Breast epithelium (tissue), 4 donors: ENCODE measurements around the gene MARCKSL1. TPM values are rescaled to one million over a fixed set of nuclear protein-coding genes. Genes with fewer than 3 reads are reported as not detected.
"Not testable (repeated sequence)": the region's sequence is repeated elsewhere in the genome, so short reads cannot be mapped to it uniquely, and the experiment has no call there.

Experiments used
- DNase-seq, 2 donors: peaks; one replicate each; pipeline ENCODE4 v3.0.0-alpha.2; 2019; ENCODE audit warnings: low spot score in 2 of 2
- H3K27ac ChIP-seq, 2 donors: fragments of 200-600 bp; sonication (generic) in 1 of 2; one replicate each; pipeline ENCODE4 v1.5.1; 2016 to 2019; ENCODE audit warnings: mild to moderate bottlenecking in 1 of 2
- H3K27me3 ChIP-seq, 2 donors: fragments of 200-600 bp; sonication (generic) in 1 of 2; one replicate each; pipeline versions ENCODE4 v1.5.1 to v1.6.0; 2017 to 2019; ENCODE audit warnings: control low read depth in 1 of 2, mild to moderate bottlenecking in 1 of 2
- H3K36me3 ChIP-seq: fragments of 200-600 bp; one replicate; pipeline ENCODE4 v1.5.1; 2019
- H3K4me1 ChIP-seq, 2 donors: fragments of 200-600 bp; sonication (generic); one replicate each; pipeline ENCODE4 v1.5.1; 2016 to 2019; ENCODE audit warnings: control low read depth in 1 of 2
- H3K4me3 ChIP-seq, 3 donors: fragments of 200-600 bp; sonication (generic); 1 replicate in 2 of 3; 2 replicates in 1 of 3; pipeline ENCODE4 v1.5.1; 2016 to 2019; ENCODE audit warnings: mild to moderate bottlenecking in 3 of 3, moderate library complexity in 2 of 3
- H3K9me3 ChIP-seq, 2 donors: fragments of 200-600 bp; sonication (generic) in 1 of 2; one replicate each; pipeline ENCODE4 v1.5.1; 2016 to 2019; ENCODE audit warnings: control low read depth in 1 of 2
- CTCF ChIP-seq, 3 donors: fragments of 450-650 bp; IDR thresholded peaks; one replicate each; pipeline ENCODE4 v1.5.1; 2016 to 2017; ENCODE audit warnings: antibody characterized with exemption in 3 of 3, mild to moderate bottlenecking in 3 of 3, moderate library complexity in 3 of 3
- POLR2A ChIP-seq: fragments of 450-650 bp; IDR thresholded peaks from one replicate; pipeline ENCODE4 v1.6.1; 2016; ENCODE audit warnings: antibody characterized with exemption, mild to moderate bottlenecking, moderate library complexity
- POLR2AphosphoS5 ChIP-seq, 3 donors: sonication (generic); formaldehyde crosslinking; IDR thresholded peaks; one replicate each; pipeline ENCODE4 v1.6.1; 2017; ENCODE audit warnings: antibody characterized with exemption in 3 of 3
- intact Hi-C: fragments of 100-400 bp; cut with DNase I; formaldehyde crosslinking; loops from one replicate; pipeline ENCODE4 v1.15.1; 2023; ENCODE audit warnings: low total_unique reads
- total RNA-seq, 3 donors: library from RNA; depleted of rRNA; stranded (reverse); fragments of >200 nt; gene quantifications; one replicate each; pipeline ENCODE4 v1.1.0, GENCODE V29; 2016

The MARCKSL1 gene
- total RNA-seq, 3 donors from 2014 or later = 33.4 to 82.8 (median 47.9) TPM

GRCh38 chr1:32358435-32358834 lies 22.4 kb upstream of the MARCKSL1 start:
- intact Hi-C loops = no loop called here
- Histone ChIP-seq H3K27ac (no peak overlapping the region), H3K36me3 (no peaks in the 10 kb centered on the region), H3K4me1 (peaks cover 2 to 5% of the 10 kb centered on the region in 2 donors), H3K9me3 (no peaks in the 10 kb centered on the region), H3K27me3 (no peaks in the 10 kb centered on the region), H3K4me3 (no peak overlapping the region)
- TF ChIP-seq POLR2A = no peak
- TF ChIP-seq POLR2AphosphoS5 (IDR thresholded peaks at IDR 0.05) = no peak
- no peak for TF ChIP-seq CTCF (IDR thresholded peaks at IDR 0.05)
- DNase-seq = no peak

GRCh38 chr1:32357614-32358013 lies 21.6 kb upstream of the MARCKSL1 start:
- H3K27me3 ChIP-seq = no peaks in the 10 kb centered on the region
- no peaks in the 10 kb centered on the region for H3K36me3 ChIP-seq
- intact Hi-C loops = no loop called here
- H3K4me1 ChIP-seq = peaks cover 5 to 8% of the 10 kb centered on the region in 2 donors
- no peak overlapping the region for H3K4me3 ChIP-seq
- no peaks in the 10 kb centered on the region for H3K9me3 ChIP-seq
- H3K27ac ChIP-seq = no peak overlapping the region
- TF ChIP-seq CTCF (IDR thresholded peaks at IDR 0.05) = no peak
- DNase-seq = no peak

GRCh38 chr1:32356478-32356877 lies 20.4 kb upstream of the MARCKSL1 start:
- TF ChIP-seq POLR2AphosphoS5 (IDR thresholded peaks at IDR 0.05) = no peak
- TF ChIP-seq CTCF (IDR thresholded peaks at IDR 0.05) = no peak
- no peak for TF ChIP-seq POLR2A

GRCh38 chr1:32355778-32356177 lies 19.7 kb upstream of the MARCKSL1 start:
- H3K4me3 ChIP-seq, H3K9me3 ChIP-seq, H3K27me3 ChIP-seq, intact Hi-C loops, H3K36me3 ChIP-seq, DNase-seq, H3K27ac ChIP-seq: not testable (repeated sequence)
- H3K4me1 ChIP-seq = peaks cover 0 to 15% of the 10 kb centered on the region in 2 donors

More at GRCh38 chr1:32356478-32356877, 20.4 kb upstream of the MARCKSL1 start:
- no peaks in the 10 kb centered on the region for H3K36me3 ChIP-seq
- no peaks in the 10 kb centered on the region for H3K27me3 ChIP-seq
- H3K9me3 ChIP-seq = no peaks in the 10 kb centered on the region
- no peak overlapping the region for H3K27ac ChIP-seq
- H3K4me1 ChIP-seq = peaks cover 0 to 15% of the 10 kb centered on the region in 2 donors
- H3K4me3 ChIP-seq = no peak overlapping the region
- intact Hi-C loops = no loop called here
- DNase-seq = no peak

- Histone ChIP-seq H3K27ac (peak overlapping the region; percentile 60 to 96), H3K27me3 (no peaks in the 10 kb centered on the region), H3K9me3 (no peaks in the 10 kb centered on the region), H3K4me1 (peaks cover 0 to 15% of the 10 kb centered on the region in 2 donors), H3K36me3 (no peaks in the 10 kb centered on the region), H3K4me3 (no peak overlapping the region)
- intact Hi-C loops = no loop called here
- DNase-seq = no peak
- TF ChIP-seq CTCF (IDR thresholded peaks at IDR 0.05) = no peak
- TF ChIP-seq POLR2A = no peak
- no peak for TF ChIP-seq POLR2AphosphoS5 (IDR thresholded peaks at IDR 0.05)
Measured at GRCh38 chr1:32353886-32354570, 18.0 kb upstream of the MARCKSL1 start.
